Hepatic stellate cell (primary cell): ENCODE measurements around the gene OLFM1.
"Not testable (repeated sequence)": the region's sequence is repeated elsewhere in the genome, so short reads cannot be mapped to it uniquely, and the experiment has no call there.

Experiments
- DNase-seq: peaks from one replicate; pipeline ENCODE4 v3.0.0; 2011; ENCODE audit warnings: low spot score

OLFM1 gene

DNA sequence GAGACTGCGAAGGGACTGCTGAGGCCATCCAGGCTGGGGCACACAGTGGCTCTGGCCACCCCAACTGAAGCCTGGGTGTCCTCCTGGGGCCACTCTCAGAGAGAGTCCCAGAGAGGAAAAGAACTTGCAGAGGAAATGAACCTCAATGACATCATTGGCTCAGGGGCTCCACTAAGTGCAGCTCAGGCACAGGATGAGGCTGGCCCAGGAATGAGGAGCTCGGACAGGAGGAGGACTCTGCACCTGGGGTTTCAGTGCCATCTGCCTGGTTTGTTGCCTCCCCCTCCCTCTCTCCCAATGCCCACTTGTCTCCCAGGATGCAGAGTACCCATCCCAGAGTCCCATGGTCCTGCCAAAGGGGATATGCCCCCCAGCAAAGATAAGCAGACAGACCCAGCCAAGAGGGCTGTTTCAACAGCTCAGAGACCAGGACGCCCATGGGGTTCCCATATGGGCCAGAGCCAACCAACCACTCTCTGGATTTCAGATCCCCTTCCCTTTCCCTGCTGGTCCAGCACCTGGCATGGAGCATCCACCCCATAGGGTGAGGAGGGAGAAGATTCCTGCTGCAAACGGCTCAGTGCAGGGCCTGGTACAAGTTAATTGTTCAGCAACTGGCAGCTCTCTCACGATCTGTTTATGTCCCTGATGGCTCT is 26.9 kb upstream of the OLFM1 start:
- DNase-seq, result no peak

DNA sequence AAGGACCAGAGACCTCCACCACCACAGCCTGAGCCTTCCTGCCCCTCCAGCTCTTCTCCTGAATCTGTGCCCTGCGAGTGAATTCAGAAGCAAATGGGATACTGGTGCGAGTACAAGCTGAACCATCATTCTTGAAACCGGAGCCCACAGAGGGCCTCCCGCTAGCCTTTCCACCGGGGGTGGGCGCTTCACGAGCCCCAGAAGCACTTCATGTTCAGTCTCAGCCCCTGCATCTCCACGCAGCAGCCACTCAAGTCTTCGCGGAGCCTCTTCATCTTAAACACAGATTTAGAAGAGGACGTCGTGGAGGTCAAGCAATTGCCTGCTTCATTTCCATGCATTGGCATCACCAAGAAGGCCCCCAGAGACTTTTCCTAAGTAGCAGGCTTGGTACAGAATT is 26.0 kb upstream of the OLFM1 start:
- DNase-seq, result no peak

- no peak for DNase-seq
These were observed 25.2 kb upstream of the OLFM1 start for GRCh38 chr9:135062254-135062653.

GRCh38 chr9:135063466-135063865 is 24.0 kb upstream of the OLFM1 start:
- not testable (repeated sequence) for DNase-seq

DNA sequence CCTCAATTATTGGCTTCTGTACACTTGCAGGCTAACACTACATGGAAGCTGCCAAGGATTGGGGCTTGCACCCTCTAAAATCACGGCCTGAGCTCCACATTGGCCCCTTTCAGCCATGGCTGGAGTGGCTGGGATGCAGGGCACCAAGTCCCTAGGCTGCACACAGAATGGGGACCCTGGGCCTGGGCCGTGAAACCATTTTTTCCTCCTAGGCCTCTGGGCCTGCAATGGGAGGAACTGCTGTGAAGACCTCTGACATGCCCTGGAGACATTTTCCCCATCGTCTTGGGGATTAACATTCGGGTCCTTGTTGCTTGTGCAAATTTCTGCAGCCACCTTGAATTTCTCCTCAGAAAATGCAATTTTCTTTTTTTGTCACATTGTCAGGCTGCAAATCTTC is 23.6 kb upstream of the OLFM1 start:
- DNase-seq, result not testable (repeated sequence)

DNA sequence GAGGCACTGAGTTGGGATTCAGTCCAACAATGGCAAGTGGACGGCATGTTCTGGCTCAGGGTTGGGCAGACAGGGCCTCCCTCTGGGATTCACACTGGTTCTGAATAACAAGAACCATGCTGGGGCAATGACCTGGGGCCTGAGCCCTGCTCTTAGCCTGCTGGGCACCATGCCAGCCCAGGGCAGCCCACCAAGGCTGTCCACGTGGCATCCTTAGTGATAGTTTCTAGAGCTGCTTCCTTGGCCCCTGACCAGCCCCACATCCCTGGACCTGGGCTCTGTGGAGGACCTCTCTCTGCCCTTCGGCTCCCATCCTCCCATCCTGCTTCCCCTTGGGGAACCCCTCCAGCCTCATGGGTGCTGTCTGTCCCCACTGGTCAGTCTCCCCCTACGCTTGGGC is 22.3 kb upstream of the OLFM1 start:
- no peak for DNase-seq

DNA sequence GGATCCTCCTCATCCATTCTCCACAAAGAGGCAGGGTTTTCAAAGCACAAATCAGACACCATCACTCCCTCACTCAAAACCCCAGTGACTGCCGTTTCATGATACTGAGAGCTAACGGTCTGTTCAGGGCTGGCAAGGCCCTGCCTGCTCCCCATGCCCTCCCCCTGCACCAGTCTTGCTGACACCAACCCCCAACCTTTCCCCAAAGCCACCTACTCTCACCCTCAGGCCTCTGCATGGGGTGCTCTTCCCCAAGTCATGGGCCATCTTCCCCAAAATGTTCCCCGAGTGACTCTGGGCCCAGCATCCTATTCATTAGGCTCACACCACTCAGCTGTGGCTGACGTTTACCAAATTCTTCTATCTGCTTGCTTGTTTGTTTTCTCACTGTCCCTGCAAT is 21.7 kb upstream of the OLFM1 start:
- no peak for DNase-seq

DNA sequence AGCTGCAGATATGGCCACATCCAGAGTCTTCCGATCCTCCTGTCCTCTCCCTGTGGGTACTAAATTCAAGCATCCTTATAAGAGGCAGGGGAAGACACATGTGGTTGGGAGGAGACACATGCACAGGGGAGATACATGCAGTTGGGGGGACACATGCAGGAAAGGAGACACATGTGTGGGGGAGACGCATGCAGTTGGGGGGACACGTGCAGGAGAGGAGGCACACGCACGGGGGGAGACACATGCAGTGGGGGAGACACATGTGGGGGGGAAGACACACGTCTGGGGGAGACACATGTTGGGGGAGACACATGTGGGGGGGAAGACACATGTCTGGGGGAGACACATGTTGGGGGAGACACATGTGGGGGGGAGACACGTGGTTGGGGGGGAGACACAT is 21.2 kb upstream of the OLFM1 start:
- DNase-seq, result no peak

- DNase-seq, result no peak
These were observed 20.3 kb upstream of the OLFM1 start for GRCh38 chr9:135067096-135067710.

DNA sequence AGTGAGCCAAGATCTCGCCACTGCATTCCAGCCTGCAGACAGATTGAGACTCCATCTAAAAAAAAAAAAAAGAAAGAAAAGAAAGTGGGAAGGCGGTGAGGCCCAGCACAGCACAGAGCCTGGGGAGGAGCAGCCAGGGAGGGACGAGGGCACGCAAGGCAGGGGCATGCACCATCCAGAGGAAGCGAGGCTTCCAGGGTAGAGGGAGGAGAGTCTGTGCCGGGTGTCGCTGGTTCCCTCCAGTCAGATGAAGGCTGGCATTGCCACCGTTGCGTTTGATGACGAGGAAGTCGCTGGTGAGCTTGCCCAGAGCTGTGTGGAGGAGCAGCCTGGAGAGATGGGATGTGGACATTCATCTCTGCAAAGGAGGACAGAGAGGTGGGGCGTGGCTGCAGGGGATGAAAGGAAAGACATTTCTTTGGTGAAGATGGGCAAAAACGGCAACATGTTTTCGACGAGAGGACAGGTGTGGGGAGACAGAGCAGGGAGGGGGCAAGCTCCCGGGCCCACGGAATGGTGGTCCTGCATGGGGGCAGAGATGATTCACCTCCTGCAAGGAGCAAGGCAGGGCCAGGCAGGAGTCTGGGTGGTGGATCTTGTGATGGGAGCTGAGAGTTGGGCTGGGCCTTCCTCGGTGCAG is 18.6 kb upstream of the OLFM1 start:
- no peak for DNase-seq

DNA sequence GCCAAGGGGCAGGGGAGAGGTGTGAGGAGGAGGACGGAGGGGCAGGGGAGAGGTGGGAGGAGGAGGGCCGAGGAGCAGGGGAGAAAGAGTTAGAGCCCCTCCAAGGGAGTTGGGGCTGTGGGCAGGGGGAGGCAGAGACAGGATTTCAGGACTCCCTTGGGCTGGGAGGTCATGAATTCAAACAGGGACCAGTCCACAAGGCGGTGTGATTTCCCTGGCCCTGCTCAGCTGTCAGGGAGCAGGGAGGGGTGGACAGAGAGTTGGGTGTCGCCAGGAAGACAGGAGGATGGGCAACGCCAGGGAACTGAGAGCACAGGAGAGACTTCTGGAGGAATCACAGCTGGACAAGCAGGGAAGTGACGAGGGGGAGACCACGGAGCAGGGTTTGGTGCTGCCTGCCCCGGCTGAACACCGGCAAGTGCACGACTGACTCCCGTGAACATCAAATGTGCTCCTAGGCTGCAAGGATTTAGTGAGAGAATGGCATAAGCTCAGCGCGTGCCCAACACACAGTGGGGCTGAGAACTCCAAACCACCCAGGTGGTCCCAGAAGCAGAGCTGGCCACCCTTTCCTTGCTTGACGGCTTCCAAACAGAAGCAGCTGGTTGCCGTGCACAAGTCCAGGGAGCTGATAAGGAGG is 17.8 kb upstream of the OLFM1 start:
- DNase-seq, result no peak

DNA sequence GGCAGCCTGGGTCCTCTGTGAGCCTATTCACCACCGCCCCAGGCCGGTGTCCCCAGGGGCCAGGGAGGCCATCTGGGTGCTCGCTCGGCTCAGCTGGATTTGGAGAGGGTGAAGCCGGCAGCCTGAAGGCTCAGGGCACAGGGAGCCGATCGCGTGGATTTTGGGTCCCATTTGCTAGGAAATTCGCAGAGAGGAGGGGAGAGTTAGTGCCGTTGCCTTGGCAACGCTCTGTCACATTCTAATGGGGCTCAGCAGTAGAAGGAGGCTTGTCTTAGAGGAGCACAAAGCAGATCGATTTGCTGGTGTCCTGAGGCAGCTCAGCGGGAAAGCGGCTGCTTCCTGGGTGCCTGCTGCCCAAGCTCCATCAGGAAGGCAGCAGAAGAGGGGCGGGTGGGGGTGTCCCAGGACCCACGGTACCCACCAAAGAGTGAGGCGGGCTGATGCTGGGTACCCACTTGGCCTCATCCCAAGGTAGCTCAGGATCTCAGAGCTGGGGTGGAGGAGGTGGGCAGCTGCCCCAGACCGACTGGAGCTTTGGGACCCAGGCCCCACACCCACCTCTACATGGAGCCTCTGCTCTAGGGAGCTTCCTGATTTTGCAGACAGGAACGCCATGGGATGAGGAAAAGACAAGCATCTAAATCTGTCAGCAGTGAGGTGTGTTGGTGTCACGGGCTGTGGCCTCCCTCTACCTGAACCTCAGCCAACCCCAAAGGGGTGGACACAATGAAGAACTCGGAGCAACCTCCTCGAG is 17.1 kb upstream of the OLFM1 start:
- DNase-seq, result no peak

DNA sequence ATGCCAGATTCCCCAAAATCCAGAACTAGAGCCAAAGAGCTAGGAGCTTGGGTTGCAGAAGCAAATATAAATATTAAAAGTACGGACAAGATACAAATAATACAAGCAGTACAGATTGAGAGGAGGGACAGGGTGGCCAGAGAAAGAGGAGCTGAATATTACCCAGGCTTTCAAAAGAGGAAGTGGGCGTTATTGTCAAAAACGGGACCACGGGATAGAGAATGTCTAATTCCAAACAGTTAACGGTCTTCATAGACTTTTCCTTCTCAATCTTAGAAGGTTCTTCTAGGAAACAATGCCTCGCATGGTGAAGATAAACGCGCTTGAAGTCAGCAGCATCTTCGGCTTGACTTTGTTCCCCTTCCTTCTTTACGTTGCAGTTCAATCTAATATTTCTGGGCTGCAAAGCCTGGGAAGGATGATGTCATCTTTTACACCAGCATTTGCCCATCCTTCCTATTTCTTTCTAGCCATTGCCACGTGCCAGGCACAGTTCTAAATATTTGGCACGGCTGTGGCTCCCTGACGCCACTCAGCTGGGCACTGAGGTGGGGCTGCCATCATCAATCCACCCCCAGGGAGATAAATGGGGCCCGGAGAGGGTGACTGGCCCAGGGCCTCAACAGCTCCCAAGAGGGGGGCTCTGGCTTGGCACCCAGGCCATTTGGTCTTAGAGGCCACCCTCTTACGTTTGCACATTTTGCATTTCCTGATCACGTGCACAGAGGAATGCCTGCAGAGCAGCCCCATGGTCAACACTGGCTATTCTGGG is 16.3 kb upstream of the OLFM1 start:
- DNase-seq, result no peak

DNA sequence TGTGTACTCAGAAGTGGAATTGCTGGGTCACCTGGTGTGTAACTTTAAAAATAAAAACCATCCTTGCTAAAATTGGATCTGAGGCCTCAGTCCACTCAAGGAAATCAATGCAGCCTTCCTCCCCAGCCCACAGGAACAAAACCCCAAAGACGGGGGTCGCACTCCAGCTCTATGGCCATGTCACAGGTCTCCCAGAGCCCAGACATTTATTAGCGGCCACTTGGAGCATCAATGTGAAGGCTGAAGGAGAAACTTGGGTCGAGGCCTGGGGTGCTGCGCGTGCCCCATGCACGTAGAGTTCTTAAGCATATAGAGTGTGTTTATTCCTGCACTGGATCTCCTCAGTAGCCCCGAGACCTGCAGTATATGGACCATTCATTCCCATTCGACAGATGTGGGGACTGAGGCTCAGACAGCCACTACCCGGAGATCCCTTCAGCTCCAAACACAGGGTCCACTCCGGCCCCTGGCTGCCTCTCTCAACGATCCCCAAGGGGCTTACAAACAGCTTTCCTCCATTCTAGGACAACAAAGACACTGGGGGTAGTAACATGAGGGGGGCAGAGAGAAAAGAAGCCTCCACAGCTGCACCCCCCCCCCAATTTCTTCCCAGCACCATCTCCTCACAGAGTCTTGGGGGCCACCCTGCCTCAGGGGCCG is 14.3 kb upstream of the OLFM1 start:
- no peak for DNase-seq

- DNase-seq, result no peak
These were observed 13.6 kb upstream of the OLFM1 start for GRCh38 chr9:135073741-135074305.

DNA sequence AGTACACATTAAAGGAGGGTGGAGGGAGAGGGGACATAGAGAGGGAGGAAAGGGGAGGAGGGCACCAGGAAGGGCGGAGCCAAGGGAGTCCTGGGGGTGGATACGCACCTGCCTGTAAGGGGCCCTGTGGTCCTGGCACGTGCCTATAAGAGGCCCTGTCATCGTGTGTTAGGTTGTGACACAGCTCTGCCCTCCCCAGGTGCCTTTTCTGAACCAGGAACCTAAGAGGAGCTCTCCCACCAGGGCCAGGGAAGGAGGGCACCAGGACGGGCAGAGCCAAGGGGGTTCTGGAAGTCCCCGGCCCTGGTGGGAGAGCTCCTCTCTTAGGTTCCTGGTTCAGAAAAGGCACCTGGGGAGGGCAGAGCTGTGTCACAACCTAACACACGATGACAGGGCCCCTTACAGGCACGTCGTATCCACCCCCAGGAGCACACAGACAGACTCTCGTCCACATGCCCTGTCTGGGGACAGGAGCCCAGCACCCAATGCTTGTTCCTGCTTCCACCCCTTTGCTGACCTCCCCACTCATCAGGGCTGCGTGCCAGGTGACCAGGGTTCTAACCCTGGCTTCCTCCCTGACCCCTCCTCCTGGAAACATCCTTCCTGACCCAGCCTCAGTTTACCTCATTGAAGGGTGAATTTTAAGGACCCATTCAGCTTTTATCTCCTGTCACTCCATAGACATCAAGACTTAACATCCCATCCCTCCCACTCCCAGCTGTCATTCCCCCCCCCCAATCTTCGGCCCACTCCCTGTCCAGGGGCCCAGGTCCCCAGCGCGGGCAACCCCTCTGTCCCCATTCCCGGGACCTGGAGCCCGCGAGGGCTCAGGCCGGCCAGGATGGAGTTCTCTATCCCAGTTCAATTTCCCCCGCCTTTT is 12.9 kb upstream of the OLFM1 start:
- DNase-seq, result no peak

DNA sequence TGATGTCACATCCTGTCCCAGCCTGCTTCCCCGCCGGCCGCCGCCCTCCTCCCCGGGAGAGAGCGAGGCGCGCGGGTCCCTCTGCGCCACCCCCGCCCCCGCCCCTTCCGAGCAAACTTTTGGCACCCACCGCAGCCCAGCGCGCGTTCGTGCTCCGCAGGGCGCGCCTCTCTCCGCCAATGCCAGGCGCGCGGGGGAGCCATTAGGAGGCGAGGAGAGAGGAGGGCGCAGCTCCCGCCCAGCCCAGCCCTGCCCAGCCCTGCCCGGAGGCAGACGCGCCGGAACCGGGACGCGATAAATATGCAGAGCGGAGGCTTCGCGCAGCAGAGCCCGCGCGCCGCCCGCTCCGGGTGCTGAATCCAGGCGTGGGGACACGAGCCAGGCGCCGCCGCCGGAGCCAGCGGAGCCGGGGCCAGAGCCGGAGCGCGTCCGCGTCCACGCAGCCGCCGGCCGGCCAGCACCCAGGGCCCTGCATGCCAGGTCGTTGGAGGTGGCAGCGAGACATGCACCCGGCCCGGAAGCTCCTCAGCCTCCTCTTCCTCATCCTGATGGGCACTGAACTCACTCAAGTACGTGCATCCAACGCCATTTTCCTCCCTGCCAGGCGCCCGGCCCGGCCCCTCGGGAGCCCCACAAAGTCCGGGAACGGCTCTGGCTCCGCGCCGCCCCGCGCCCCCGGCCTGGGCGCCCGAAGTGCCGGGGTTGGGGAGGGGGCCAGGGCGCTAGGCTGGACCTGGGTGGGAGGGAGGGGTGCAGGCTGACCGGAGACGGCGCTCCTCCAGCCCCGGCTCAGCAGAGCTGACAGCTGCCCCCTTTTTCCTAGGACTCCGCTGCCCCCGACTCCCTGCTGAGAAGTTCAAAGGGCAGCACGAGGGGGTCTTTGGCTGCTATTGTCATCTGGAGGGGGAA is 12.0 kb upstream of the OLFM1 start:
- DNase-seq, result no peak

- no peak for DNase-seq
These were observed 11.2 kb upstream of the OLFM1 start for GRCh38 chr9:135076143-135076875.
